Stimulated activated CD4-positive, alpha-beta T cell treated with anti-CD3 and anti-CD28 coated beads, Interleukin-12 subunit alpha, Interleukin-12 subunit beta, amount 100 ng/mL, for 48 hours (primary cell): Measurements from ENCODE around the gene PSAPL1.

Experiments
- DNase-seq, 3 donors: peaks; one replicate each; pipeline ENCODE4 v3.0.0-alpha.2; 2020; ENCODE audit warnings: low read depth in 2 of 3, low spot score in 1 of 3

The PSAPL1 gene

DNA sequence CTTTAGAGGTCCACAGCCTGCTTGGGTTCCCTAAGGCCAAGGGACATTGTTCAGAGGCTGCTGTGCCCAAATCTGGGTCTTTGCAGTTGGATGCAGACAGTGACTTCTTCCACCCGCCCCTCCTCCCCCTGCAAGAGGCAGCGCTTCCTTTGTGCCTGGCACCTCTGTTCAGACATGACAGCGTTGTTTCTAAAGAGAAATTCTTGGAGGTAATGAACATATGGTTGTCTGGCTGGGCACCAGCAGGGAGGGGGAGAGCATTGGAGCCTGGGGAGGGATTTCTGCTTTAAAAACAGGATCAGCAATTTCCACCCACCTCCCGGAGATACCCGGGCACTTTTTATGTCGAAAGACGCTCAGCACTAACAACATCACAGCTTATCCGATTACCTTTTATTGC, 51.5 kb downstream of the PSAPL1 start:
- DNase-seq: no peak

DNA sequence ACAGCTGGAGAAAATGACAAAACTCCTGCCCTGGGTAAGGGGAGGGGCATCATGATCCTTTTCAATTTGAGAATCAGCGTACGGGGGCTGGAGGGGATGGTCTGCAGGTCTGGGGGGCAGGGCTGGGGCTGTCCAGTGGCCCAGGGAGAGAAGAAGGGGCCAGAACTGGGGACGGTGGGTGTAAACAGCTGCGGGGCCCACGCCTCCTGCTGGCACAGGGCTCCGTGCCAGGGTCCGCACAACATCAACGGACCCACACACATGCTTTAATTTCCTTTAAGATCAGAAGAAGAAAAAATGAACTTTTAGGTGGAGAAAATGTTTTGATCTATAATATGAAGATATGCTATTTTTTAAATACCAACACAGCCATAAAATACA, 52.1 kb downstream of the PSAPL1 start:
- DNase-seq: no peak

DNA sequence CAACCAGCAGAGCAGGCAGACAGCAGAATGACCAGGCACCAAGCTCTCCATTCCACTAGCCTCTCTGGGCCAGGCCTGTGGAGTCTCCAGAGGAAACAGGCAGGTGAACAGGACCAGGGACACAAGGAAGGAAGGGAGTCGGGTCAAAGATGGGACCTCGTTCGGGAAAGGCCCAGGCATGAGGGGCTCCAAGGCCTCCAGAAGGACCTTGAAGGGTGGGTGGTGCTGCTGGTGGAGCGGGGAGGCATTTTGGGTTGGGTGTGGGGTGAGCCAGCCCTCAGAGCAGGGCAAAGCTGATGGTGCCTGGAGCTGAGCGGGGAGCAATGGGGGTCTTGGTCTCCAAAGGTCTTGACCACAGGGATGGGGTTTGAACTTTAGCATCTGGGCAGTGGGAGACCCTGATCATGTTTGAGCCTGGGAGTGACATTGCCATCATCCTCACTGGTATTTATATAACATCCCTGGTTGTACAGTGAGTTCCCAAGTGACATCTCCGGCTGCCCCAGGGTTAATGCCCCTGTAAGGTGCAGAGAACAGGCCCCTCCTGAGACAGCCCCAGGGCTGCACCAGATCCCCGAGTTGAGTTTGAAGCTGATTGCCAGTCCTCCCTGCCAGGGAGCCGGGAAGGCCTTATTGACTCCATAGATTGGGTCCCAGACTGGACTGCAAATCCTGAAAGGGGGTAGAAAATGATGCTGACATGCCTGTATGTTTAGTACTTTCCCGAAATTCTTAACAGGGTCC, 52.7 kb downstream of the PSAPL1 start:
- DNase-seq: no peak

DNA sequence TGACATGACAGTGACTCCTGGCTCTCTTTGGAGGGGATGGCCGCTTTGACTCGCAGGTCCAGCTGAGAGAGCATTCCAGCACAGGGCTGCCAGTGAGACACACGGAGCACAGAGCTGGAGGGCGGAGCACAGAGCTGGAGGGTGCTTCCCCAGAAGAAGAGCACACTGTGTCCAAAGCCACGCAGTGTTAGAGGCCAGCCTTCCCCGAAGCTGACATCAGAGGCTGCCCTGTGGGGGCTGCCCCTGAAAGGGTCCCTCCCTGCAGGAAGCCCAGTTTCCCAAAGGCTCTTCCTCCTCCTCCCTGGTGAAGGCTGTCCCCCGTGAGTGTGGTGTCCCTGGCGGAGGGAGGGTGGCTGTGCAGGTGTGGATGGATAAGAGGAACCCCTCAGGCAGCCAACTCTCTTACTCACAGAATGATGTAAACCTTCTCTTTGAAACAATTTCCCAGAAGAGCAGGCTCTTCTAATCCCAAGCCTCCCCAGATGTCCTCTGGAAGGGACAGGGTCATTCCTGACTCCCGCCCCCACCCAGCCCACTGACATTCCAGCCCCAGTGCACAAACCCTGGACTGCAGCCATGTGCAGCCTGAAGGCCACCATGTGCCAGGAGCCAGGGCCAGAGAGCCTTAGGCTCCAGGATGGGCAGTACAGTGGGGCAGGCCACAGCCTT, 53.4 kb downstream of the PSAPL1 start:
- DNase-seq: no peak
